GM12872 (cell line): Measurements from ENCODE around the gene LRRTM4.

Experiments
- TF ChIP-seq, protein P1 (sequence below): IDR thresholded peaks from 3 replicates; pipeline ENCODE4 v1.5.1; 2011; ENCODE audit warnings: low read depth, mild to moderate bottlenecking, low read length, moderate library complexity; ENCODE audit not compliant: insufficient read depth

Gene LRRTM4

DNA sequence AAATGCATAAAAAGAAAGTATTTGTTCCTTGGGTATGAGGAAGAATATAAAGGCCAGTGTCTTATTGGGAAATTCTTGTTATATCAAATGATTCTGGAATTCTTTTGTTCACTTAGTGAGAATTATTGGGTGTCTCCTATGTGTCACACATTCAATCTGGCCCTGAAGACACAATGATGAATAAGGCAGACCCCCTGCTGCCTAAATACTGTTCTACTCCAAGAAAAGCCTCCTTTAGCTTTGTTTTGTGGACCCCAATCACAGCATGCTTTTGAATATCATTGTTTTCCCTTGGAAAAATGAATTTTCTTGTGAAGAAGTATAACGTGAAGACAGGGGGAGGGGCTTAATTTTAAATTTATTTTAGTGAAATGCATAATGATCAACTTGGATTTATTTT, 682.4 kb downstream of the LRRTM4 start:
- TF ChIP-seq, protein P1, sequence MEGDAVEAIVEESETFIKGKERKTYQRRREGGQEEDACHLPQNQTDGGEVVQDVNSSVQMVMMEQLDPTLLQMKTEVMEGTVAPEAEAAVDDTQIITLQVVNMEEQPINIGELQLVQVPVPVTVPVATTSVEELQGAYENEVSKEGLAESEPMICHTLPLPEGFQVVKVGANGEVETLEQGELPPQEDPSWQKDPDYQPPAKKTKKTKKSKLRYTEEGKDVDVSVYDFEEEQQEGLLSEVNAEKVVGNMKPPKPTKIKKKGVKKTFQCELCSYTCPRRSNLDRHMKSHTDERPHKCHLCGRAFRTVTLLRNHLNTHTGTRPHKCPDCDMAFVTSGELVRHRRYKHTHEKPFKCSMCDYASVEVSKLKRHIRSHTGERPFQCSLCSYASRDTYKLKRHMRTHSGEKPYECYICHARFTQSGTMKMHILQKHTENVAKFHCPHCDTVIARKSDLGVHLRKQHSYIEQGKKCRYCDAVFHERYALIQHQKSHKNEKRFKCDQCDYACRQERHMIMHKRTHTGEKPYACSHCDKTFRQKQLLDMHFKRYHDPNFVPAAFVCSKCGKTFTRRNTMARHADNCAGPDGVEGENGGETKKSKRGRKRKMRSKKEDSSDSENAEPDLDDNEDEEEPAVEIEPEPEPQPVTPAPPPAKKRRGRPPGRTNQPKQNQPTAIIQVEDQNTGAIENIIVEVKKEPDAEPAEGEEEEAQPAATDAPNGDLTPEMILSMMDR, result no peak

DNA sequence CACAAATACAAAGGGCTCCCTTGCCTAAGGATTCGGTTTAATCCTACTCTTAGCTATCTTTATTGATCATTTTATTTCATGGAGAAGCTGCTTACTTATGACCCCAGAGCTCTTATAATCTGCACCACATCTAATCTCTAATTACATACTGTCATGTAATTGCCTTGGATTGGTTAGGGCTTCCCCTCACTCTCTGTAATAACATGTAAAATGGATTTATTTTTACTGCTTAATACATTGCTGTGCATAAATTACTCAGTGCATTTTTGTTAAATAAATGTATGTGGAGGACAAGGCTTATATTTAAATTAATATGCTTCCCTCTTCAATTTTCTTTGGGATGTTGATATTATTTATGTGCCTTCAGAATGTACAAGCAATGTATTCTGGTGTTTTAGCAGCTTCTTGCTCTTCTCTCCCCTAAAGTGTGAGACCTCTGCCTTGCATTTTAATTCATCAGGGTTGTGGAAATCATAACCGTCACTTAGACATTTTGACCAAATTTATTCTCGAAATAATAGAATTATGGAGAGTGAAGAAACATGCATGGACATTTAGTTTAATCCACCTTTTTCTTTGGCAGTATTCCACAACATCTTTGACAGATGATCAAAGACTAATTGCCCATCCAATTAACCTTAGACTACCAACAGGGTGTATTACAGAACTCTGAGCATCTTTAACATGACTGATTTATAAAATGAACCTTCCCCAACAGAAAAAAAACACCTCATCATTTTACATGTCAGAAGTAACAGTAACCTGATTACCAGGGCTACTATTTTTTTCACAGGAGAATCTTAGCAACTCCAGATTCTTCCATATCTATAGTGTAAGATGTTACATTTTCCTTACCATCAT, 692.6 kb downstream of the LRRTM4 start:
- TF ChIP-seq, protein P1, result no peak

DNA sequence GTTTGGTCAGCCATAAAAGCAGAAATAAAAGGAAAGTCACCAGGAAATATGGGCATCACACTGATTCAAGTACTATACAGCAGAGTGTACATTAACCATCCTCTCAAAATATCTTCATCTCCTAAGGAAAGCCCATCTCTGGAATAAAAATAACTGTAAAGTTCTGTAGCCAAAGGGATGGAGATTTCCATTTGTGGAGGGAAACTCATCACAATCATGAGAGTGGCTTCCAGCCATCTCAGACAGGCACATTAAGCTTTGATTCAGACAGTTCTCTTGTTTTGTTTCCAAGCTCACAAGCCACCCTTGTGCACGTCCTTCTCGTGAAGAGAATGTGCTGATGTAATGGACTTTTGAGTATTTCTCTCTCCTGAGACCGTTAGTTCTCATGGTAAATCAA, 695.5 kb downstream of the LRRTM4 start:
- TF ChIP-seq, protein P1, result no peak

DNA sequence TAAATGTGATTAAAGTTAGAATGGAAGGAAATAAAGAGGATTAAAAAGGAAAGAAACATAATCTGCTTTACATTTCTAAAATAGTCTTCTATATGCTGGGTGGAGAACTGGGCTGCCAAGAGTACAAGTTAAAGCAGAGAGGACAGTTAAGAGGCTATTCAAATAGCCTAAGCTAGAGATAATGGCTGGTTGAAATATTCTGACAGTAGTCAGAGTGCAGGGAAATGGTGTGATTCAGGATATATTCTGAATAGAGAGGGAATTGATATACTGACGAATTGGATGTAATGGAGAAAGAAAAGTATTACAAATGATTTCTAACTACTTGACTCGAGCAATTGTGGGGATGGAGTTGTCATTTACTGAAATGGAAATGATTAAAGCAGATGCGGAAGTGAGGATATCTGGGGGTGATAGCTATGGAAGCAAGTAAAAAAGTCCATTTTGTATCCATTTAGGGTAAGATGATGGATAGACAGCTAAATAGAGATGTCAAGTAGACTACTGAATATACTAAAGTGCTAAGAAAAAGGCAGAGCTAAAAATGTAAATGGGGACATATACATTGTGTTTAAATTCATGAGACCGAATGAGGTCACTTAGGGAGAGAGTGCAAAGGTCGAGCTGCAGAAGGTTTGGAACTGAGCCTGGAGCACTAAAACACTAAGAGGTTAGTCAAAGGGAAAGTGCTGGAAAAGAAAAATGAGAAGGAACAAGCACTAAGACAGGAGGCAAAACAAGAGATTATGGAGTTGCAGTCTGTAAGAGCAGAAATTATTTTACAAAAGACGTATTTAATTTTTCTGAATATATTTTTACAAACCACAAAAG, 696.8 kb downstream of the LRRTM4 start:
- TF ChIP-seq, protein P1, result no peak

DNA sequence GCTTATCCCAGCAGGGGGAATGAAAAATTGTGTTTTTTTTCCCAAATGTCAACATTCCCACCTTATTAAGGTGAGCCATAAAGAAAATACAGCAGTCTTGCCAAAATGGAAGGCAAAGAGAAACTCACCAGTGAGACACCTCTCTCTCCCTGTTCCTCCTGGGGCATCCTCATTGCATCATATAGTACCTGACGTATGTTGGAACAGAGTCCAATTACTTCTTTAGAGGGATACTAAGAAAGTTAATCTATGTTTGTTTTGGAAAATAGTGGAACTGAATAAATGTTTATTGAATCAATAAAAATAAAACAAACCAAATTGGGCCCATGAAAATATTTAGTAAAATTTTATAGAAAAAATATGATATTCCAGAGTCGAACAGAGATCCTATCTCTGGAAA, 700.4 kb downstream of the LRRTM4 start:
- TF ChIP-seq, protein P1, result no peak

DNA sequence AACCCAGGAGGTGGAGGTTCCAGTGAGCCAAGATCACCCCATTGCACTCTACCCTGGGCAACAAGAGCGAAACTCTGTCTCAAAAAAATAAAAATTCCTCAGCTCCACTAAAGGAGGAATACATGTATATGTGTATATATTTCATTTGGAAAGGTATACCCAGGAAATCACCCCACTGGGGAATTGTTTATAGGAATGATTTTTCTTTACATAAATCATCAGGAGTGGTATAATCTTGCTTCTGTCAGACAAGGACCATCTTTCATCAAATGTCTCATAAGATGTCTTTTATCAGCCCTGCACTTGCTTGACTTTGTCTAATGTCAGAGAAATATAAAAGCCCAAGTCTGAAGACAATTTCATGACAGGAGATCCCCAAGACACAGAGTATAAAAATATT, 709.1 kb downstream of the LRRTM4 start:
- TF ChIP-seq, protein P1, result no peak

DNA sequence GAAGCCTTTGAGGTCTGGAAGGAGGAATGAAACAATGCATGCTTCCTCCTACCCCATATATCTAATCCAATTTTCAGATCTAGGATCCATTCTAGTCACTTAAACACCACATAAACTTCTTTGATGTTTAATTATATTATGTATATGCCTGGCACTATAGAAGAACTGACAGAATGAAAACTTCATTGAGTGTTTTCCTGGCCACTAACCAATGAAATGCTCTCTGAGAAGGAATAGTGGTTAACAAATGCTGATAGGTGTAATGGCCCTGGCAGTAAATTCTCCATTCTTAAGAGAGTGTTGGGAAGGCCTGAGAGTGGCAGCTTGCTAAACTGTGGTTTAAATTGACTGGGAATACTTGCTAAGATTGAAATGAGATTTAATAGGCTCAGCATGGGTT, 710.0 kb downstream of the LRRTM4 start:
- TF ChIP-seq, protein P1, result no peak
